HCEC 1CT (cell line): Measurements from ENCODE around the gene TRAF3.
"Not testable (repeated sequence)": the region's sequence is repeated elsewhere in the genome, so short reads cannot be mapped to it uniquely, and the experiment has no call there.

Source experiments
- DNase-seq: peaks from one replicate; pipeline ENCODE4 v3.0.0-alpha.2; 2017

The TRAF3 gene

GRCh38 chr14:102752239-102752847 lies 24.9 kb upstream of the TRAF3 start:
- no peak for DNase-seq

GRCh38 chr14:102754370-102755262 lies 22.6 kb upstream of the TRAF3 start:
- no peak for DNase-seq

- DNase-seq: no peak
These were observed 19.6 kb upstream of the TRAF3 start for GRCh38 chr14:102757646-102758045.

- no peak for DNase-seq
These were observed 19.2 kb upstream of the TRAF3 start for GRCh38 chr14:102758087-102758486.

- no peak for DNase-seq
These were observed 17.6 kb upstream of the TRAF3 start for GRCh38 chr14:102759456-102760187.

GRCh38 chr14:102760496-102761193 lies 16.6 kb upstream of the TRAF3 start:
- no peak for DNase-seq

- DNase-seq: no peak
These were observed 16.0 kb upstream of the TRAF3 start for GRCh38 chr14:102761206-102761605.

GRCh38 chr14:102764220-102764671 lies 13.0 kb upstream of the TRAF3 start:
- DNase-seq: no peak

GRCh38 chr14:102765770-102766169 lies 11.5 kb upstream of the TRAF3 start:
- not testable (repeated sequence) for DNase-seq

- no peak for DNase-seq
These were observed 8.8 kb upstream of the TRAF3 start for GRCh38 chr14:102768223-102769048.

- no peak for DNase-seq
These were observed 8.3 kb upstream of the TRAF3 start for GRCh38 chr14:102769049-102769327.

- DNase-seq: no peak
These were observed 6.8 kb upstream of the TRAF3 start for GRCh38 chr14:102770147-102771123.

- DNase-seq: no peak
These were observed 6.1 kb upstream of the TRAF3 start for GRCh38 chr14:102771144-102771543.

- DNase-seq: peak; percentile 11
These were observed 4.3 kb upstream of the TRAF3 start for GRCh38 chr14:102772781-102773570.

- DNase-seq: peak; percentile 69
These were observed 2.7 kb upstream of the TRAF3 start for GRCh38 chr14:102774391-102775153.

- DNase-seq: peak; percentile 68
These were observed 1.1 kb upstream of the TRAF3 start for GRCh38 chr14:102775855-102776760.

- DNase-seq: no peak
These were observed 575 bp downstream of the TRAF3 start for GRCh38 chr14:102777711-102778337.
